Esophagus squamous epithelium (tissue), 5 donors: Measurements from ENCODE around the gene CCDC170. TPM values are rescaled to one million over a fixed set of nuclear protein-coding genes. Genes with fewer than 3 reads are reported as not detected.

Experiments used
- DNase-seq: peaks from one replicate; lab custom pipeline; 2025; lab: John Stamatoyannopoulos, UW
- H3K27ac ChIP-seq, 4 donors: fragments of 200-600 bp; sonication (generic); one replicate each; pipeline ENCODE4 v1.5.1; 2016 to 2019; ENCODE audit warnings: mild to moderate bottlenecking in 1 of 4
- H3K27me3 ChIP-seq, 4 donors: fragments of 200-600 bp; sonication (generic); 1 replicate in 3 of 4; 2 replicates in 1 of 4; pipeline versions ENCODE4 v1.5.1 to v1.6.0; 2017 to 2021; ENCODE audit warnings: antibody characterized with exemption in 1 of 4
- H3K36me3 ChIP-seq, 3 donors: fragments of 200-600 bp; sonication (generic); one replicate each; pipeline ENCODE4 v1.5.1; 2016 to 2019
- H3K4me1 ChIP-seq, 3 donors: fragments of 200-600 bp; sonication (generic); one replicate each; pipeline ENCODE4 v1.5.1; 2017 to 2019
- H3K4me3 ChIP-seq, 4 donors: fragments of 200-600 bp; sonication (generic); 1 replicate in 3 of 4; 2 replicates in 1 of 4; pipeline ENCODE4 v1.5.1; 2016 to 2019; ENCODE audit warnings: mild to moderate bottlenecking in 2 of 4, moderate library complexity in 1 of 4
- H3K9me3 ChIP-seq, 3 donors: fragments of 200-600 bp; sonication (generic); one replicate each; pipeline ENCODE4 v1.5.1; 2016 to 2019
- CTCF ChIP-seq, 6 experiments: fragments of 450-650 bp in 4 of 6; fragments of 200-600 bp in 2 of 6; sonication (generic) in 2 of 6; IDR thresholded peaks; one replicate each; pipeline ENCODE4 v1.5.1; 2016 to 2019; ENCODE audit warnings: antibody characterized with exemption in 6 of 6, mild to moderate bottlenecking in 4 of 6, moderate library complexity in 4 of 6
- POLR2A ChIP-seq, 4 donors: fragments of 450-650 bp; IDR thresholded peaks; one replicate each; pipeline ENCODE4 v1.6.1; 2017; ENCODE audit warnings: antibody characterized with exemption in 4 of 4, mild to moderate bottlenecking in 4 of 4, moderate library complexity in 3 of 4
- WGBS, 2 donors: methylation state at CpG; one replicate each; pipeline ENCODE4 v1.1.5; 2018; 5-methylcytosine and 5-hydroxymethylcytosine counted together
- intact Hi-C: fragments of 100-400 bp; cut with DNase I; formaldehyde crosslinking; loops from one replicate; pipeline ENCODE4 v1.15.0; 2022
- total RNA-seq, 4 donors: library from RNA; depleted of rRNA; stranded (reverse); fragments of >200 nt; gene quantifications; one replicate each; pipeline ENCODE4 v1.1.0, GENCODE V29; 2016
- donor health status: DM: yes; HTN: yes; CAD: no.

The CCDC170 gene
- total RNA-seq, 4 donors from 2014 or later: 0.70 to 3.3 (median 0.95) TPM; not detected in 1

- Histone ChIP-seq H3K36me3 (no peaks in the 10 kb centered on the region), H3K27ac (no peak overlapping the region), H3K27me3 (no peaks in the 10 kb centered on the region), H3K9me3 (peaks cover 0 to 6% (median 5%) of the 10 kb centered on the region in 3 donors), H3K4me3 (no peak overlapping the region), H3K4me1 (no peaks in the 10 kb centered on the region)
- no peak for DNase-seq
- intact Hi-C loops: no loop called here
- TF ChIP-seq POLR2A (IDR thresholded peaks at IDR 0.05) (no peak), CTCF (IDR thresholded peaks at IDR 0.05) (no peak)
- WGBS, 2 donors: 43 to 76% methylated on average over 2 of the region's 2 CpGs
Observed at GRCh38 chr6:151590742-151591141, 96.9 kb downstream of the CCDC170 start.

- Histone ChIP-seq H3K9me3 (peaks cover 0 to 6% (median 5%) of the 10 kb centered on the region in 3 donors), H3K27ac (no peak overlapping the region), H3K4me3 (no peak overlapping the region), H3K36me3 (no peaks in the 10 kb centered on the region), H3K27me3 (no peaks in the 10 kb centered on the region), H3K4me1 (no peaks in the 10 kb centered on the region)
- WGBS, 2 donors: 73 to 78% methylated on average over 9 of the region's 9 CpGs
- intact Hi-C loops: no loop called here
- no peak for DNase-seq
- no peak for TF ChIP-seq CTCF (IDR thresholded peaks at IDR 0.05)
- no peak for TF ChIP-seq POLR2A (IDR thresholded peaks at IDR 0.05)
Observed at GRCh38 chr6:151592449-151593159, 98.8 kb downstream of the CCDC170 start.

- 55 to 78% methylated on average over 4 of the region's 4 CpGs for WGBS, 2 donors
- DNase-seq: no peak
- Histone ChIP-seq H3K4me1 (no peaks in the 10 kb centered on the region), H3K9me3 (no peaks in the 10 kb centered on the region), H3K36me3 (no peaks in the 10 kb centered on the region), H3K27ac (peak overlapping the region in 1 of 4 donors; percentile 27), H3K4me3 (no peak overlapping the region), H3K27me3 (no peaks in the 10 kb centered on the region)
- no peak for TF ChIP-seq CTCF (IDR thresholded peaks at IDR 0.05)
- TF ChIP-seq POLR2A (IDR thresholded peaks at IDR 0.05): no peak
- intact Hi-C loops: no loop called here
Observed at GRCh38 chr6:151609146-151609902, 115.5 kb downstream of the CCDC170 start.

GRCh38 chr6:151610326-151610725 lies 116.5 kb downstream of the CCDC170 start:
- no peaks in the 10 kb centered on the region for H3K4me1 ChIP-seq

More at GRCh38 chr6:151610326-151610725, 116.5 kb downstream of the CCDC170 start:
- TF ChIP-seq POLR2A (IDR thresholded peaks at IDR 0.05): no peak
- no peak for TF ChIP-seq CTCF (IDR thresholded peaks at IDR 0.05)
- intact Hi-C loops: no loop called here
- DNase-seq: no peak
- no peaks in the 10 kb centered on the region for H3K27me3 ChIP-seq
- WGBS, 2 donors: 48 to 50% methylated on average over 1 of the region's 1 CpG
- no peaks in the 10 kb centered on the region for H3K9me3 ChIP-seq
- H3K36me3 ChIP-seq: no peaks in the 10 kb centered on the region
- H3K27ac ChIP-seq: no peak overlapping the region
- no peak overlapping the region for H3K4me3 ChIP-seq
